PFSK-1 (cell line): ENCODE data around the gene ZEB1.

Experiments
- FOXP2 ChIP-seq: optimal IDR thresholded peaks from 2 replicates; pipeline ENCODE3; 2011; ENCODE audit warnings: borderline replicate concordance, control low read depth, inconsistent platforms; ENCODE audit not compliant: insufficient read depth; ENCODE audit errors: extremely low read length, extremely low read depth
- POLR2AphosphoS5 ChIP-seq: IDR thresholded peaks from 2 replicates; pipeline ENCODE4 v1.6.1; 2012; ENCODE audit warnings: low read depth, mild to moderate bottlenecking, control low read depth, low read length, moderate library complexity
- SIN3A ChIP-seq: IDR thresholded peaks from 2 replicates; pipeline ENCODE4 v1.6.1; 2012; ENCODE audit warnings: mild to moderate bottlenecking, low read length, moderate library complexity, borderline replicate concordance; ENCODE audit not compliant: insufficient read depth
- TAF1 ChIP-seq: IDR thresholded peaks from 2 replicates; pipeline ENCODE4 v1.6.1; 2012; ENCODE audit warnings: low read length, control low read depth, borderline replicate concordance; ENCODE audit not compliant: insufficient read depth
- TF ChIP-seq, protein P1 (sequence below), 2 experiments: IDR thresholded peaks; 2 replicates each; pipeline versions ENCODE4 v1.6.1 to v1.8.0; 2011 to 2012; ENCODE audit warnings: low read depth in 2 of 2, low read length in 2 of 2, control low read depth in 1 of 2, inconsistent platforms in 1 of 2, mild to moderate bottlenecking in 1 of 2, moderate library complexity in 1 of 2; ENCODE audit not compliant: insufficient read depth in 1 of 2

The ZEB1 gene

DNA sequence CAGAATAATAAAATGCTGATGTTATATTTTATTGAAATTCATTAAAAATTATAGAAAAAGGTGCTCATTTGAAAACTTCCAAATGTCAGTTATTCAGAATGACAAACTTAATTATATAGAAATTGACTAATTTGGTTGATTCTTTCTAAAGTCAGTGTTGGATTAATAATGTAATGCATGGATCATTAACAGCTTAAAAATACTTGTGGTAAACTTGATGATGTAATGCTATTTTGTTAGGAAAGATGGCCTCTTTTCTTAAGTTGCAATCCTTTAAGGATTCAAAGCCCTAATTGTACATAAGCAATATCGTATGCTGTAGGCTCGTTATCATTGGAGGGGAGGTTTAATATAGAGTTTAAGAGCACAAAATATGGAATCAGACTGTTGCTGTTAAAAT is 141.2 kb downstream of the ZEB1 start:
- no peak for TF ChIP-seq TAF1
- TF ChIP-seq, protein P1, sequence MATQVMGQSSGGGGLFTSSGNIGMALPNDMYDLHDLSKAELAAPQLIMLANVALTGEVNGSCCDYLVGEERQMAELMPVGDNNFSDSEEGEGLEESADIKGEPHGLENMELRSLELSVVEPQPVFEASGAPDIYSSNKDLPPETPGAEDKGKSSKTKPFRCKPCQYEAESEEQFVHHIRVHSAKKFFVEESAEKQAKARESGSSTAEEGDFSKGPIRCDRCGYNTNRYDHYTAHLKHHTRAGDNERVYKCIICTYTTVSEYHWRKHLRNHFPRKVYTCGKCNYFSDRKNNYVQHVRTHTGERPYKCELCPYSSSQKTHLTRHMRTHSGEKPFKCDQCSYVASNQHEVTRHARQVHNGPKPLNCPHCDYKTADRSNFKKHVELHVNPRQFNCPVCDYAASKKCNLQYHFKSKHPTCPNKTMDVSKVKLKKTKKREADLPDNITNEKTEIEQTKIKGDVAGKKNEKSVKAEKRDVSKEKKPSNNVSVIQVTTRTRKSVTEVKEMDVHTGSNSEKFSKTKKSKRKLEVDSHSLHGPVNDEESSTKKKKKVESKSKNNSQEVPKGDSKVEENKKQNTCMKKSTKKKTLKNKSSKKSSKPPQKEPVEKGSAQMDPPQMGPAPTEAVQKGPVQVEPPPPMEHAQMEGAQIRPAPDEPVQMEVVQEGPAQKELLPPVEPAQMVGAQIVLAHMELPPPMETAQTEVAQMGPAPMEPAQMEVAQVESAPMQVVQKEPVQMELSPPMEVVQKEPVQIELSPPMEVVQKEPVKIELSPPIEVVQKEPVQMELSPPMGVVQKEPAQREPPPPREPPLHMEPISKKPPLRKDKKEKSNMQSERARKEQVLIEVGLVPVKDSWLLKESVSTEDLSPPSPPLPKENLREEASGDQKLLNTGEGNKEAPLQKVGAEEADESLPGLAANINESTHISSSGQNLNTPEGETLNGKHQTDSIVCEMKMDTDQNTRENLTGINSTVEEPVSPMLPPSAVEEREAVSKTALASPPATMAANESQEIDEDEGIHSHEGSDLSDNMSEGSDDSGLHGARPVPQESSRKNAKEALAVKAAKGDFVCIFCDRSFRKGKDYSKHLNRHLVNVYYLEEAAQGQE (IDR thresholded peaks at IDR 0.05; ENCODE audit: insufficient read depth in 1 of 2, low read depth in 2 of 2, low read length in 2 of 2): no peak

DNA sequence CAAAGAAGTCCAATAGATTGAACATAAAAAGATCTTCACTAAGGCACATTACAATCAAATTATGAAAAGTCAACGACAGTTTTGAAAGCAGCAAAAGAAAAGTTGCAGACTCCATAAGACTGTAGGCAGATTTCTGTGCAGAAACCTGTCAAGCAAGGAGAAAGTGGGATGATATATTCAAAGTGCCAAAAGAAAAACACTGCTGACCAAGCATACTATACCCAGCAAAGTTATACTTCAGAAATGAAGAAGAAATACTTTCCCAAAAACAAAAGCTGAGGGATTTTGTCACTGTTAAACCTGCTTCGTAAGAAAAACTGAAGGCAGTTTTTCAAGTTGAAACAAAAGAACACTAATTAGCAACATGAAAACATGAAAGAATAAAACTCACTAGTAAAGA is 145.5 kb downstream of the ZEB1 start:
- TF ChIP-seq FOXP2 (no peak), SIN3A (no peak), TAF1 (no peak), POLR2AphosphoS5 (no peak)
- TF ChIP-seq, protein P1 (IDR thresholded peaks at IDR 0.05; ENCODE audit: insufficient read depth in 1 of 2, low read depth in 2 of 2, low read length in 2 of 2): no peak

DNA sequence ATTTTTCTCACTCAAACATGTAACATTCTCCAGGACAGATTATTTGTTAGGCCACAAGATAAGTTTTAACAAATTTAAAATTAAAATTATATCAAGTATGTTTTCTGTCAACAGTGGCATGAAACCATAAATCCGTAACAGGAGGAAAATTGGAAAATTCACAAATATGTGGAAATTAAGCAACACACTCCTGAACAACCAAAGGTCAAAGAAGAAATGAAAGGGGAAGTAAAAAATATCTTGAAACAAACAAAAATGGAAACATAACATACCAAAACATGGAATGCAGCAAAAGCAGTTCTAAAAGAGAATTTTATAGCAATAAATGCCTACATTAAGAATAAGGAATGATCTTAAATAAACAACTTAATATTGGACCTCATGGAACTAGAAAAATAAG is 147.3 kb downstream of the ZEB1 start:
- TF ChIP-seq SIN3A (no peak), TAF1 (no peak), POLR2AphosphoS5 (no peak), FOXP2 (no peak)
- TF ChIP-seq, protein P1 (IDR thresholded peaks at IDR 0.05; ENCODE audit: insufficient read depth in 1 of 2, low read depth in 2 of 2, low read length in 2 of 2): no peak

DNA sequence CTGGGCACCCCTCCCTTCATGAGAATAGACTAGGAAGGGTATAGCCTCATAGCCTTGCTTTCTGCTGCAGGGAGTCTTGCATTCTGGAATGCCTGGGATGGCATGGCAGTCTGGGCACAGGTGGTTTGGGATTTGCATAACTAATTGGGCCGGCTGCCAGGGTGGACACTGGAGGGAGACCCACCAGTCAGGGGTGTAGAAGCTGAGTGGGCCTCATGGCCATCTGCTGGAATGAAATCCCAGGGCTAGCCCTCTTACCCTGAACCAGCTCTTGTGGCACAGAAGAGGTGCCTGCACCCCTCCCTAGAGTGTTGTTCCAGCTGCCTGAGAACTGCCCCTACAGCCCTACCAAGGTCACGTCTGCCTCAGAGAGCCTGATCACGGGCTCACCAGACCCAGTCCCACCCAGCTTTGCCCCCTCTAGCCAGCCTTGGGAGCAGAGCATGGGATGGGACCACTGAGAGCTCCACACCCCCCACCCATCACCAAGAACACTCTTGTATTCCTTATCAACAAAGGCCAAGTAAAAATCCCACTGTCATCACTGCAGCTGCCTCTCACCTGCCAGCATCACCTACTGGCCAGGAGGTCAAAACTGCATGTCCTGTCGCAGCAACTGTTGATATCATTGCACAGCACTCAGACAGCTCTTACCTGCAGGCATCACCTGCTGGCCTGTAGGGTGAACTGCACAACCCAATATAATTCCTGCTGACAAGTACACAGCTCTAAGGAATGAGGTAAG is 148.9 kb downstream of the ZEB1 start:
- TF ChIP-seq TAF1 (no peak), FOXP2 (no peak), POLR2AphosphoS5 (no peak), SIN3A (no peak)
- TF ChIP-seq, protein P1 (IDR thresholded peaks at IDR 0.05; ENCODE audit: insufficient read depth in 1 of 2, low read depth in 2 of 2, low read length in 2 of 2): no peak

DNA sequence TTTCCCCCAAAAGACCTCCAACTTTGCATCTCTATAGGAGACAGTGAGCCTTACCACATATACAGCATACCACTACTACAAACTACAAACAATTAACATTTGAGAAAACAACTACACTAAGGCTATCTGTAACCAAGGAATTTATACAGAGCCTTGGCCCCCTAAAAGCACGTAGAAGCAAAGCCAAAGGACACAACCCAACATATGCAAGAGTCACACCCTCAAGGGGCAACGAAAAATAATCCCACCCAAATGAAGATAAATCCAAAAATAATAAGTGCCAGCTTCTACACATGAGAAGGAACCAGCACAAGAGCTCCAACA is 149.5 kb downstream of the ZEB1 start:
- TF ChIP-seq SIN3A: no peak
- no peak for TF ChIP-seq FOXP2
- TF ChIP-seq, protein P1 (IDR thresholded peaks at IDR 0.05; ENCODE audit: insufficient read depth in 1 of 2, low read depth in 2 of 2, low read length in 2 of 2): no peak
- no peak for TF ChIP-seq TAF1
- no peak for TF ChIP-seq POLR2AphosphoS5
